GM12892 (cell line): ENCODE measurements around the gene THOC5.

Experiments used
- POLR2A ChIP-seq: IDR thresholded peaks from 2 replicates; pipeline ENCODE4 v1.6.1; 2011; ENCODE audit warnings: low read depth, low read length, control low read depth
- POLR2AphosphoS5 ChIP-seq: IDR thresholded peaks from 2 replicates; pipeline ENCODE4 v1.6.1; 2011; ENCODE audit warnings: low read depth, low read length, control low read depth

GRCh38 chr22:29461263-29461662 lies 92.3 kb downstream of the THOC5 start:
- no peak for TF ChIP-seq POLR2AphosphoS5
- TF ChIP-seq POLR2A = no peak
